GM19035 (cell line): ENCODE measurements around the gene RASSF5.
A peak's percentile ranks its signal among the peaks of the same experiment; 100 is the strongest.

ENCODE experiments used
- ATAC-seq: cut with Tn5 transposase; IDR thresholded peaks from one replicate; pipeline ENCODE4 v1.9.1; 2021; ENCODE audit not compliant: unreplicated experiment

Gene RASSF5

DNA sequence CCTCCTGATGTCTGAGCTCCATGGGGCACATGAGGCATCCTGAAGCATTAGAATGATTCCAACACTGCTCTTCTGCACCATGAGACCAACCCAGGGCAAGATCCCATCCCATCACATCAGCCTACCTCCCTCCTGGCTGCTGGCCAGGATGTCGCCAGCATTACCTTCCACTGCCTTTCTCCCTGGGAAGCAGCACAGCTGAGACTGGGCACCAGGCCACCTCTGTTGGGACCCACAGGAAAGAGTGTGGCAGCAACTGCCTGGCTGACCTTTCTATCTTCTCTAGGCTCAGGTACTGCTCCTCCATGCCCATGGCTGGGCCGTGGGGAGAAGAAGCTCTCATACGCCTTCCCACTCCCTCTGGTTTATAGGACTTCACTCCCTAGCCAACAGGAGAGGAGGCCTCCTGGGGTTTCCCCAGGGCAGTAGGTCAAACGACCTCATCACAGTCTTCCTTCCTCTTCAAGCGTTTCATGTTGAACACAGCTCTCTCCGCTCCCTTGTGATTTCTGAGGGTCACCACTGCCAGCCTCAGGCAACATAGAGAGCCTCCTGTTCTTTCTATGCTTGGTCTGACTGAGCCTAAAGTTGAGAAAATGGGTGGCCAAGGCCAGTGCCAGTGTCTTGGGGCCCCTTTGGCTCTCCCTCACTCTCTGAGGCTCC lies 11.1 kb upstream of the RASSF5 start:
- ATAC-seq = no peak

DNA sequence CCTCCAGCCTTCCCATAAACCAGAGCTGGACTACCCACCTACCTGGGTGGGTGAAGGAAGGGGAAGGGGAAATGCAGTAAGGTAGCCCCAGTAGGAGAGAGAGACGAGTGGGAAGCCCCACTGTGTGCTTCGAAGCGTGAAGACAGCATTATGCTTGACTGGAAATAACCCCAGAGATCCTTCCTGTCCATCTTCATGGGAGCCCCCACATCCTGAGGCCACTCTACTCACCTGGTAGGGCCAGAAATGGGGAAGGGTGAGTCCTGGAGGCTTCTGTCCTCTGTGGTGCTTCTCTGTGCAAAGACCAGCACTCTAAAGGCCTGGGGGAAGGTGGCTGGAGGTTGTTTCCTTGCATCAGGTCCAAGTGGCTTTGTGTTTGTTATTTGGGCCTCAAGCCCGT lies 10.0 kb upstream of the RASSF5 start:
- no peak for ATAC-seq

- no peak for ATAC-seq
Observed at GRCh38 chr1:206497774-206498173, 9.6 kb upstream of the RASSF5 start.

DNA sequence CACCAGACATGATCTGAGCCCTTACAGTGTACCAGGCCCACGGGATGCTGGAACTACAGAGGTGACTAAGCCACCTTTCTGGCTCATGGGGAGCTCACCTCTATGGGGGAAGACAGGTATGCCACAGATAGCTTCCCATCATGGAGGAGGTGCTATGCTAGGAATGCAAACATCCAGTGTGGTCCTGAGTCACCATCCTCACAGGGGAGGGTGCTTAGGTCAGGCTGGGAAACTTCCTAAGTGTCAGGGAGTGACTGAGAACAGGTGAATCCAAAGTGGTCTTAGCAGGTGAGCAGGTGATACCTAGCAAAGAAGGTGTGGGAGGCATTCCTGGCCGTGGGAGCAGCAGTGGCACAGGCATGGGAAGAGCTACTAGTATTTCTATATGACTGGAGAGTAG lies 8.6 kb upstream of the RASSF5 start:
- no peak for ATAC-seq

- ATAC-seq = no peak
Observed at GRCh38 chr1:206500046-206500445, 7.3 kb upstream of the RASSF5 start.

- no peak for ATAC-seq
Observed at GRCh38 chr1:206501881-206502280, 5.5 kb upstream of the RASSF5 start.

GRCh38 chr1:206502403-206502802 lies 4.9 kb upstream of the RASSF5 start:
- no peak for ATAC-seq

DNA sequence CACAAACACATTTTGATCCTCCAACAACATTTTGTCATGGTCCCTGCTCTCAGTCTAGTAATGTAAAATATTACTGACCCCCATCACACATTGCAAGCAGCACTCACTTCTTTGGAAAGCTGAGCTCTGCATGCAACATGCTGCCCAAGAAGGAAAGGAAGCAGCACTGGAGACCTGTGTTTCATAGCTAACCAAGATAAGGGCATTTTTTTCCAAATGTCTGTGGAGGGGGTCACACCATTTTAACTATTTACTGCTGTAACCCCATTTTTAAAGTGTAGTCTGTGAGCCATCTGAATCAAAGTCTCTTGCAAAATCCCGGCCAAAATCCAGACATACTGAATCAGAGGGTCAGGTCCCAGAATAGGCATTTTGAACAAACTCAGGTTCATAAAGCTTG lies 4.5 kb upstream of the RASSF5 start:
- ATAC-seq = no peak

- ATAC-seq = no peak
Observed at GRCh38 chr1:206503591-206504362, 3.6 kb upstream of the RASSF5 start.

- no peak for ATAC-seq
Observed at GRCh38 chr1:206504363-206504713, 3.0 kb upstream of the RASSF5 start.

- no peak for ATAC-seq
Observed at GRCh38 chr1:206505702-206506355, 1.5 kb upstream of the RASSF5 start.

GRCh38 chr1:206506405-206507283 lies 687 bp upstream of the RASSF5 start:
- peak; percentile 21 for ATAC-seq

DNA sequence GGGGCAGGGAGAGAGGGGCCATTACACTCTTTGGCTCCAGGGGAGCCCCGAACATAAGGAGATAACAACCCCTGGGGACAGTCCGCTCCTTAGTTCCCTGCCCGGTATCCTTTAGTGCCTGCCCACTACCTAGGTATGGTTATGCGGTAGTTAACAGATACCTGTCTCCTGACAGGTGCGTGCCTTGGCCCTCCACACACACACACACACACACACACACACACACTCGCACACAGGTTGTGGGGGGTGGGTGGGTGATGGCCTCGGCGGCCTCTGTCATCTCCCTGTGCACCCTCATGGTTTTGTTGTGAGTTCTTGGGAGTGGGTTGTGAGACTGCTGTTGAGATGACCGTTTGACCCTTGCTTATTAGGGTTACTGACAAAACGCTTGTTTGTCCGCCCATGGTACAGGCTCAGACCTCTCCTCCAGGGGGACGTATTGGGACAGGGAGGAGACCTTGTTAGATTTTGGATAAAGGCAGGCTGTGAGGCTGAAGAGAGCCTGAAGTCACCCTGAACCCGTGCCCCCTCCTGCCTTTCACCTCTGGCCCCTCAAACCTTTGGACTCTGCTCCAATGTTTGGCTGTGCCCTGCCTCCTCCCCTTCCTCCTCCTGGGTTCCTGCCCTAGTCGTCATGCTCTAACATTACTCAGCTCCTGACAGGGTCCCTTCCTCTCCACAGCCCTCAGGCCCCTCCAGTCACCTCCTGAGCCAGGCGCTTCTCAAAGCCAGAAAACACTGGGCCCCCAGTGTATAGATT lies 979 bp downstream of the RASSF5 start:
- ATAC-seq = no peak

DNA sequence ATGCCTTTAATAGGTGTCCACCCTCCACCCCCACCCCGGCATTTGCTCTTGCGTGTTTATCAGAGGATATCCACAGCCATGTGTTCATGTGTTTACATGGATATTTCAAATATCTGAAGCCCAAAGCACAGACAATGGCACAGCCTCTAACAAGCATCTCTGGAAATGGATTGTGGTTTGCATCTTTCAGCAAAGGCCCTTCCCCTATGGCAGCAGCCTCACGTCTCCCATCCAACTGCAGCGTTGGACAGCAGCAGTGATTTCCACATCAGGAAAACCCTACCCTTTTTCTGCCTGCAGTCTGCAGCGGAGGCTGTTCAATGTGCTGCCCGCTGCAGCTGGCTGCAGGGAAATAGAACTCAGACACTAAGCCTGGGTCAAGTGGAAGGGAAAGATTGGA lies 1.6 kb downstream of the RASSF5 start:
- ATAC-seq = no peak

GRCh38 chr1:206509612-206510257 lies 2.4 kb downstream of the RASSF5 start:
- ATAC-seq = no peak

- ATAC-seq = no peak
Observed at GRCh38 chr1:206510371-206510770, 3.0 kb downstream of the RASSF5 start.

- ATAC-seq = no peak
Observed at GRCh38 chr1:206511362-206512057, 4.2 kb downstream of the RASSF5 start.

- no peak for ATAC-seq
Observed at GRCh38 chr1:206512058-206512850, 4.9 kb downstream of the RASSF5 start.

GRCh38 chr1:206512851-206513180 lies 5.5 kb downstream of the RASSF5 start:
- ATAC-seq = no peak
